NCI-H510A treated with DMSO at 0.1 percent for 48 hours (cell line): Measurements from ENCODE around the gene CFAP300.
A peak's percentile ranks its signal among the peaks of the same experiment; 100 is the strongest.

ENCODE experiments used
- DNase-seq: peaks from one replicate; lab custom pipeline; 2025; lab: John Stamatoyannopoulos, UW

CFAP300 gene

DNA sequence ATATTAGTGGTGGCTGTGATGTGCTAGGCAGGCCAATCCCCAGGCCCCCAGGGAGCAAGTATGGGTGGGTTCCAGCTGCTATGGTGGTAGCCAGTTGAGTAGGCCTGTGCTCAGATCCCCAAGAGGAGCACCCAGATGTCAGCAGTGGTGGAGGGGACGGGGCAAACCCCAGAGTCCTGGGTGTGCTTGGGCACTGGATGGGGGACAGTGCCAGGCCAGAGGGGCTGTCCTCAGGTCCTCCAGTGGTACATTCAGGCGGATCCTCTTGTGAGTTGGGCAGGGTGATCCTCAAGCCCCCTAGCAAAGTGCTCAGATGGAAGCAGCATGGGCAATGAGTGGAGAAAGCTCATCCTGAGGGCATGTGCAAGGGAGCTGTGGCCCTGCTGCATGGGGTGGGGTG, 26.0 kb downstream of the CFAP300 start:
- no peak for DNase-seq

DNA sequence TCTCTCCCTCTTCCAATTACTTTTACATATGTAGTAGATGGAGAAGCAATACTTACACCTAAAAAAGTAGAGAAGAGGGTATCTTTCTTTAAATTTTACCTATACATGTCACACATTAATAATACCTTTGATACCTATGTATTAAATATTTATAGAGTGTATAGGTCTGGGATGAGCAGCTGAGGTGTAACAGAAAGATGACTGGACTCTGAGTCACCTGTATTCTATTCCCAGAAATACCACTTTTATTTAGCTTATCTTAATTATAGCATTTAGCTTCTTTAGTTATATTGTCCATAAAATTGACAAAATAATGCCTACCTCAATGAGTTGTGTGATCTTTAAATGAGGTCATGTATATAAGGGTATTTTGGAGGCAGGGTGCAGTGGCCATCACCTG, 32.4 kb downstream of the CFAP300 start:
- no peak for DNase-seq

GRCh38 chr11:102081313-102081712, 34.1 kb downstream of the CFAP300 start:
- DNase-seq, result no peak

DNA sequence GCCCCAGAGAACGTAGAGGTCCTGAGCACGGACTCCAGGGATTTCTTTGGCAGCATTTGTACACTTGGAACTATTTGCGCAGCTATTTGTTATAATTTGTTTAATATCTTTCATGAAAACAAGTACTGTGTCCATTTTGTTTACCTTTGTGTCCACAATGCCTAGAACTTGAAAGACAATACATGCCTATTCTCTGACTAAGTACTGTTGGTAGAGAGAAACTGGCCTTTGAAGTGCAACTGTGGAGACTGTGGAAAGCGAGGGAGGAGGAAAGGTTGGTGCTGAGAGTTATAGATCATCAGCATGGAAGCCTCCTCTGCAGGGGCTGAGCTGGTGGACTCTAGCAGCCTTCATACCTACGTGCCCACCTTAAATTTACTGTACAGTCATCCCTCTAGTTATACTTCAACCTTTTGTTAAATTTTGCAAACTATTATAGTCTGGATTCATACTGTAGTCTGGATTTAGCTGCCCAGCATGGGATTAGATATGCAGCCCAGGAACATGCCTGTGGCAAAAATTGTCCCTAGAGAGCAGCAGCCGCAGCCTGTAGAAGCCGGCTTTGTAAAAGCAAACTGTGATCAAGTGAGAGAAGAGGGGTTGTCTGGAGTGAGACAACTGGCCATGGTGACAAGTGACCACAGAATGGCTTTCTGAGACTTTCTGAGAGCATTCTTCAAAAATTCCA, 38.8 kb downstream of the CFAP300 start:
- no peak for DNase-seq

- DNase-seq, result no peak
Measured at GRCh38 chr11:102097186-102097585, 49.9 kb downstream of the CFAP300 start.

DNA sequence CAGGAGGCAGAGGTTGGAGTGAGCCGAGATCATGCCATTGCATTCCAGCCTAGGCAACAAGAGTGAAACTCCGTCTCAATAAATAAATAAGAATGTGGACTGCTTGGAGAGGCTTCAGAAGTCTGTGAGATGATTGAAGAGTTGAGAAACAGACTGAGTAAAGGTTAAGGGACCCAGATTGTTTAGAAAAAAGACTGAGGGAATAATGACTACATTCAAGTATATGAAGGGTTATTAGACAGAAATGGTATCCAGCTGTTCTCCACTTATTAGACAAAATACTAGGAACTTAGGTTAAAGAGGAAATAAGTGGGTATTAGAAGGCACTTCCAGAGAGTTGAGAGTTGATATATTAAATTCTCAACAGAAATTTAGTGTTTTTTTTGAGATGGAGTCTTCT, 52.5 kb downstream of the CFAP300 start:
- DNase-seq, result no peak

DNA sequence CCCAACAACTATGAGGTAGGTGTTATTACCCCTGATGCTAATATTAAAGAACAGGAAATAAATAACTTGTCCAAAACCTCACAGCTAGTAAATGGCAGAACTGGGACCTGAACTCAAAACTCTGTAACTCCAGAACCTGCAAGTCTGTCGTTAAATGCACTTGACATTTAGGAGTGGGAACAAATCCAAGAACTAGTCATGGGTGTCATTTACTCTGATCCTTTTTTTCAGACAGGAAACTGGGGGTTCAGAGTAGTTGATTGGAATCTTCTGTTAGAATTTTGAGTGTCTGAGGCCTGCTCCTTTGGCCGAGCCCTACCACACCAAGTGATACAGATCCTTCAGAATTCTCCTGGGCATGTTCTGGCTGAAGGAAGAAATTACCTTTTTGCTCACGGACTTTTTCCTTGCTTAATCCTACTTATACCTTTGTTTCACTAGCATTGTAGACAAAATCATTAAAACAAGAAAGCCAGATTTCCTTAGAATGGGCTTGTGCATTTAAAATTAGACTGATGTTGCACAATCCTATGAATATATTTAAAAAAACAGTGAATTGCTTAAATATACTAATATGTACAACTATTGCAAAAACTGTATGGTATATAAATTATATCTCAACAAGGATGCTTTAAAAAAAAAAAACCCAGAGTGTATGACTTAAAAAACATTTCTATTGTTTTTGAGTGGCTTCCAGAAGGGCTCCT, 61.6 kb downstream of the CFAP300 start:
- no peak for DNase-seq

GRCh38 chr11:102109896-102110760, 62.9 kb downstream of the CFAP300 start, which contains the start of gene YAP1:
TSS of gene YAP1 (plus strand) at chr11:102110447. CDS start at chr11:102110849, 402 bp downstream.
- DNase-seq, result peak; percentile 25

DNA sequence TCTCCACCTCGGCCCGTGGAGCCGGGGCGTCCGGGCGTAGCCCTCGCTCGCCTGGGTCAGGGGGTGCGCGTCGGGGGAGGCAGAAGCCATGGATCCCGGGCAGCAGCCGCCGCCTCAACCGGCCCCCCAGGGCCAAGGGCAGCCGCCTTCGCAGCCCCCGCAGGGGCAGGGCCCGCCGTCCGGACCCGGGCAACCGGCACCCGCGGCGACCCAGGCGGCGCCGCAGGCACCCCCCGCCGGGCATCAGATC, 63.4 kb downstream of the CFAP300 start:
- no peak for DNase-seq

DNA sequence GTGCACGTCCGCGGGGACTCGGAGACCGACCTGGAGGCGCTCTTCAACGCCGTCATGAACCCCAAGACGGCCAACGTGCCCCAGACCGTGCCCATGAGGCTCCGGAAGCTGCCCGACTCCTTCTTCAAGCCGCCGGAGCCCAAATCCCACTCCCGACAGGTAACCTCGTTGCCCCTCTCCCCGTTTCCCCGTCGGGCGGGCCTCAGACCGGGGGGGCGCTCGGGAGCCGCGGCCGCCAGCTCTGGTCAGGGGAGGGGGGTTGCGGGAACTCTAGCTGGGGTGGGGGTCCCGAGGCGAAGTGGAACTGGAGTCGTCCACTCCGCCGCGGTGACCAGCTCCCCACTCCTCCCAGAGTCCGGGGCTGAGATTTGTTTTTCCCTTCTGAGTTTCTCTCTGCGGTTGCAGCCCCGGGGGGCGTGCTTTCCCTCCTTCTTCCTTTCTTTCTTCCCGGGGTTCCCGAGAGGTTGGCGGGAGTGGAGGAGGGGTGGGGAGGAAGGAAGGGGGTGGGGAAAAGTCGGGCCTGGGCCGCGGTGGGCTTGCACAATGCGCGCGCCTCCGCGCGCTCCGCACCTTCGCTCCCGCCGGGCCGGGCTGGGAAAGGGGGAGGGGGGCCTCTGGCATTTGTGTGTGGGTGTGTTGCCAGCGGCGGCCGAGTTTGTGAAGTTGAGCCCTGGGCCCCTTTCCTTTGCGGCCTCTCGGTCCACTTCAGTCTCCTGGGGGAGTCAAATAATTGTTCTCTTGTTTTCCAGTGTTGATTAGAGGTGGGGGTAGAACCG, 64.0 kb downstream of the CFAP300 start:
- no peak for DNase-seq

GRCh38 chr11:102111787-102112508, 64.7 kb downstream of the CFAP300 start:
- no peak for DNase-seq

GRCh38 chr11:102112509-102112821, 65.2 kb downstream of the CFAP300 start:
- DNase-seq, result no peak

DNA sequence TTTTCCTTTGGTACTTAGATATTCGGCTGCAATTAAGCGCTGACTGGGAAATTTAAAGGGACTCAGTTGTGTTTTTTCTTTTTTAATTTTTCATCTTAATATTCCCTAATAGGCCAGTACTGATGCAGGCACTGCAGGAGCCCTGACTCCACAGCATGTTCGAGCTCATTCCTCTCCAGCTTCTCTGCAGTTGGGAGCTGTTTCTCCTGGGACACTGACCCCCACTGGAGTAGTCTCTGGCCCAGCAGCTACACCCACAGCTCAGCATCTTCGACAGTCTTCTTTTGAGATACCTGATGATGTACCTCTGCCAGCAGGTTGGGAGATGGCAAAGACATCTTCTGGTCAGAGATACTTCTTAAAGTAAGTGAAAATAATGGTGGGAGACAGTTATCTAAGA, 66.8 kb downstream of the CFAP300 start:
- no peak for DNase-seq

GRCh38 chr11:102115557-102115956, 68.3 kb downstream of the CFAP300 start:
- no peak for DNase-seq

- no peak for DNase-seq
Measured at GRCh38 chr11:102116453-102117205, 69.4 kb downstream of the CFAP300 start.

DNA sequence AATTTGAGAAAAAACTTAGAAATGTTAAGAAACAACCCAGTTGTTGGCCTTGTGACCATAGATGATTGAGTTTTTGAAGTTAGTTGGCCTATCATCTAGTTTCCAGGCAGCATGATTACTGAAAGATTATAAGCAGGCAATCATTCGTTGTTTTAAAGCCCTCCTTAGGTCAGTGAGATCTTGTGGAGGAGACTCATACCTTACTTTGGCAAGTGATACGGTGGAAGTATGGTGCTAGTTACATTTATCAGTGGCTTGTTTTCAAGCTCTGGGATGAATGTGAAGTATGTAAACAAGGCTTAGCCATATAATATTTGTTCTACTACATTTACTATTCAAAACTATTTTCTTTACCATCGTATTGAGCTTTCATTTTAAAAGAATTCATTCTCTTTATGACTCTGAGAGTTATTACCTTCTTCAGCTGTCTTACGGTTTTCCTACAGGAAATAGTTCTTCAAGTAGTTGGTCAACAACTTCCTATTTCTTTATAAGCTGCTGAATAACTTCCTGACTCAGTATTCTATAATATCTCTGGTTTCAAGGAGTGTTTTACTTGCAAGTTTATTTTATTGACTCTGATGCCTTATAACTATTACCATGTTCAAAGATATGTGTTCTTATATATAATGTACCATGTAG, 70.4 kb downstream of the CFAP300 start:
- no peak for DNase-seq

GRCh38 chr11:102118937-102119336, 71.7 kb downstream of the CFAP300 start:
- peak; percentile 12 for DNase-seq

DNA sequence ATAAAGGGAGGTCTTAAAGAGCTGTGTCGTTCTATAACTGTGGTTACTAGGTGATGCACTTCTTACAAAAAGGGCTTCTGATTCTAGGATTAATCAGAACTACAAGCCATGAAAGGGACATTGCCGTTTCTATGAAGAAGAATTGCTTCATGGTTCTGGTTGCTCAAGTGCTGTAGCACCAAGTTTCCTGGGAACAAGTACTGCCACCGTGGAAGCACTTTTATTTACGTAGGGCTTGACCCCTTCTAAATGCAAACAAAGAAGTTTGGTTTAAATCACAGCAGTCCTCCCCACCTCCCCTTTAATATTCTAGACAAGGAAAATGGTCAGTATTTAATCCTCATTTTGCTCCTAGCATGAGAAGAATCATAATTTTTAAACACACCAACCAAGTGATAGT, 72.8 kb downstream of the CFAP300 start:
- DNase-seq, result peak; percentile 12

GRCh38 chr11:102120437-102120973, 73.3 kb downstream of the CFAP300 start:
- no peak for DNase-seq

DNA sequence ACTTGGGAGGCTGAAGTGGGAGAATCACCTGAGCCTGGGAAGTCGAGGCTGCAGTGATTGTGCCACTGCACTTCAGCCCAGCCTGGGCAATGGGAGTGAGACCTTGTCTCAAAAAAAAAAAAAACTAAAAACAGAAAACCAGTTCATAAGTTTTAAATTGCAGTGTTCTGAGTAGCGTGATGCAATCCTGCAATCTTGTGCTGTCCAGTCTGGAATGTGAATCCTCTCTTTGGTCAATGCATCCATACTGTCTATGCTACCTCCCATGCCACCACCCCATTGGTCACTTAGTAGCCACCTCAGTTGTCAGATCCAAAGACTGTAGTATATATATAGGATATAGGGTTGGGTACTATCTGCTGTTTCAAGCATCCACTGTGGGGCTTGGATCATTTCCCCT, 74.1 kb downstream of the CFAP300 start:
- no peak for DNase-seq
